Activated CD4-positive, alpha-beta T cell treated with anti-CD3 and anti-CD28 coated beads, Interleukin-2, amount 50 U/mL, for 4 hours (primary cell): ENCODE data around the gene AKT1.

Experiments used
- DNase-seq, 2 experiments: peaks; one replicate each; pipeline ENCODE4 v3.0.0-alpha.2; 2020

The AKT1 gene

GRCh38 chr14:104721505-104722431 lies 73.8 kb downstream of the AKT1 start:
- DNase-seq = no peak
